IMR-90 (cell line): ENCODE results near the gene KRCC1. TPM values are rescaled to one million over a fixed set of nuclear protein-coding genes. Genes with fewer than 3 reads are reported as not detected.

Experiments used
- ATAC-seq: fragments of 200-7000 bp; cut with Tn5 transposase; 2 replicates; pipeline ENCODE4 v1.9.1; 2020; ENCODE audit warnings: low read depth, mild to moderate bottlenecking, moderate library complexity
- BruUV-seq: library from RNA; stranded (reverse); fragments of 400-500 nt; replicated peaks from 2 replicates; lab custom pipeline; 2021; lab: Mats Ljungman, UMichigan
- CTCF ChIA-PET: fragments of 300-600 bp; formaldehyde crosslinking; extraction: SDS; loops from one replicate; lab custom pipeline; 2021; ENCODE audit warnings: antibody characterized with exemption; lab: Yijun Ruan, JAX
- POLR2A ChIA-PET: fragments of 300-600 bp; sonication (Branson Sonifier 250); formaldehyde crosslinking; loops from one replicate; lab custom pipeline; 2022; ENCODE audit warnings: antibody characterized with exemption; ENCODE audit not compliant: unreplicated experiment; lab: Charles Lee
- DNase-seq: peaks from one replicate; pipeline ENCODE4 v3.0.0; 2013
- H2AFZ ChIP-seq: replicated peaks from 2 replicates; pipeline ENCODE3; 2013; ENCODE audit warnings: low read length, mild to moderate bottlenecking; ENCODE audit not compliant: poor library complexity
- H2AK5ac ChIP-seq: 2 replicates; pipeline ENCODE4 v1.6.1; 2013; ENCODE audit warnings: low read depth, low read length, inconsistent platforms
- H2AK9ac ChIP-seq: replicated peaks from 2 replicates; pipeline ENCODE3; 2013; ENCODE audit warnings: mild to moderate bottlenecking, low read depth, low read length, moderate library complexity; ENCODE audit not compliant: poor library complexity
- H2BK120ac ChIP-seq: 2 replicates; pipeline ENCODE4 v1.6.1; 2013; ENCODE audit warnings: low read depth, low read length, inconsistent platforms
- H2BK15ac ChIP-seq: 3 replicates; pipeline ENCODE4 v1.6.1; 2013; ENCODE audit warnings: low read depth, low read length, inconsistent platforms
- H2BK20ac ChIP-seq: 2 replicates; pipeline ENCODE4 v1.6.1; 2013; ENCODE audit warnings: low read depth, mild to moderate bottlenecking, inconsistent platforms, low read length, moderate library complexity
- H2BK5ac ChIP-seq: 2 replicates; pipeline ENCODE4 v1.6.1; 2013; ENCODE audit warnings: mild to moderate bottlenecking, low read depth, low read length, inconsistent platforms; ENCODE audit not compliant: poor library complexity, severe bottlenecking
- H3K14ac ChIP-seq: replicated peaks from 2 replicates; pipeline ENCODE4 v1.6.1; 2013; ENCODE audit warnings: low read depth, low read length, inconsistent platforms
- H3K18ac ChIP-seq: 2 replicates; pipeline ENCODE4 v1.6.1; 2013; ENCODE audit warnings: low read depth, low read length, control low read depth
- H3K23ac ChIP-seq: 2 replicates; pipeline ENCODE4 v1.6.1; 2013; ENCODE audit warnings: low read depth, low read length, inconsistent platforms
- H3K27ac ChIP-seq: 2 replicates; pipeline ENCODE4 v1.5.1; 2013; ENCODE audit warnings: mild to moderate bottlenecking, control low read depth, low read length; ENCODE audit not compliant: insufficient read depth
- H3K27me3 ChIP-seq: 2 replicates; pipeline ENCODE4 v1.6.1; 2013; ENCODE audit warnings: low read length; ENCODE audit not compliant: control insufficient read depth, insufficient read depth
- H3K36me3 ChIP-seq: 2 replicates; pipeline ENCODE4 v1.6.1; 2013; ENCODE audit warnings: low read length, mixed read lengths; ENCODE audit not compliant: control insufficient read depth, insufficient read depth
- H3K4ac ChIP-seq: 2 replicates; pipeline ENCODE4 v1.6.1; 2013; ENCODE audit warnings: low read depth, low read length, inconsistent platforms
- H3K4me1 ChIP-seq: 2 replicates; pipeline ENCODE4 v1.6.1; 2013; ENCODE audit warnings: low read length, mixed read lengths; ENCODE audit not compliant: control insufficient read depth, insufficient read depth
- H3K4me2 ChIP-seq: 2 replicates; pipeline ENCODE4 v1.6.1; 2013; ENCODE audit warnings: low read depth, mild to moderate bottlenecking, control low read depth, low read length, moderate library complexity
- H3K4me3 ChIP-seq: 2 replicates; pipeline ENCODE4 v1.5.1; 2013; ENCODE audit warnings: low read depth, mild to moderate bottlenecking, control low read depth, low read length, moderate library complexity; ENCODE audit not compliant: insufficient read depth
- H3K56ac ChIP-seq: 2 replicates; pipeline ENCODE4 v1.6.1; 2013; ENCODE audit warnings: low read length, inconsistent platforms; ENCODE audit not compliant: insufficient read depth; ENCODE audit errors: extremely low read depth
- H3K79me1 ChIP-seq, 2 experiments: 2 replicates each; pipeline ENCODE4 v1.6.1; 2013; ENCODE audit warnings: low read length in 2 of 2, inconsistent platforms in 1 of 2, low read depth in 1 of 2
- H3K9ac ChIP-seq: 2 replicates; pipeline ENCODE4 v1.6.1; 2013; ENCODE audit warnings: low read depth, low read length, control low read depth
- H3K9me1 ChIP-seq: 2 replicates; pipeline ENCODE4 v1.6.1; 2013; ENCODE audit warnings: low read length, inconsistent platforms; ENCODE audit not compliant: insufficient read depth
- H3K9me3 ChIP-seq: 2 replicates; pipeline ENCODE4 v1.6.1; 2013; ENCODE audit warnings: low read length; ENCODE audit not compliant: control insufficient read depth, insufficient read depth
- H4K20me1 ChIP-seq: 2 replicates; pipeline ENCODE4 v1.6.1; 2013; ENCODE audit warnings: low read length, inconsistent platforms; ENCODE audit not compliant: insufficient read depth
- H4K5ac ChIP-seq: 2 replicates; pipeline ENCODE4 v1.6.1; 2013; ENCODE audit warnings: mild to moderate bottlenecking, low read depth, low read length, control low read depth
- H4K8ac ChIP-seq, 2 experiments: 2 replicates each; pipeline ENCODE4 v1.6.1; 2013; ENCODE audit warnings: low read depth in 2 of 2, low read length in 2 of 2, control low read depth in 1 of 2, inconsistent platforms in 1 of 2
- H4K91ac ChIP-seq: 2 replicates; pipeline ENCODE4 v1.6.1; 2013; ENCODE audit warnings: low read depth, low read length, inconsistent platforms; ENCODE audit not compliant: insufficient read depth
- CEBPB ChIP-seq: IDR thresholded peaks from 2 replicates; pipeline ENCODE4 v1.6.1; 2012; ENCODE audit warnings: low read depth, low read length, improper control_type of control experiment
- CHD1 ChIP-seq: IDR thresholded peaks from 2 replicates; pipeline ENCODE4 v1.6.1; 2012; ENCODE audit warnings: low read depth, low read length, improper control_type of control experiment
- WGBS, 2 experiments: methylation state at CpG; one replicate each; pipeline versions ENCODE4 v1.1.5 to v1.1.7; 2013; ENCODE audit warnings: missing lambda C conversion rate in 2 of 2; ENCODE audit not compliant: insufficient read length in 1 of 2; ENCODE audit errors: extremely low coverage in 2 of 2; 5-methylcytosine and 5-hydroxymethylcytosine counted together
- dilution Hi-C: fragments of 300-500 bp; cut with HindIII; formaldehyde crosslinking; loops from one replicate; pipeline ENCODE4 v1.14.3; 2018; ENCODE audit warnings: low sequenced_read_pairs; ENCODE audit not compliant: unreplicated experiment
- in situ Hi-C: fragments of 300-500 bp; cut with MboI; formaldehyde crosslinking; loops from 3 replicates; pipeline ENCODE4 v1.14.3; 2019; ENCODE audit warnings: low sequenced_read_pairs, inconsistent platforms, mixed read lengths
- intact Hi-C: fragments of 100-400 bp; cut with micrococcal nuclease; formaldehyde crosslinking; loops from 2 replicates; pipeline ENCODE4 v1.10.0; 2022
- polyA plus RNA-seq, 3 experiments: library from polyadenylated mRNA; depleted of rRNA; stranded (reverse); fragments of >200 nt; gene quantifications; 2 replicates each; pipeline ENCODE4 v1.2.3, GENCODE V29; 2012; ENCODE audit warnings: low replicate concordance in 1 of 3
- total RNA-seq: library from RNA; depleted of rRNA; stranded (reverse); fragments of >200 nt; gene quantifications from 2 replicates; pipeline ENCODE4 v1.2.3, GENCODE V29; 2012

The KRCC1 gene
- total and polyA plus RNA-seq, 2 of the 4 experiments (the other 2 are of a cell fraction), result 14.3 to 16.5 TPM

- in situ Hi-C loops, result loop anchor here (25.0 kb wide), 1 partner anchor 810 kb away; no protein-coding TSS in a partner anchor
- CTCF ChIA-PET, result no interaction called here
- H3K27ac ChIP-seq, result no peak overlapping the region
Measured at GRCh38 chr2:88022669-88022921, 33.0 kb downstream of the KRCC1 start.

More at GRCh38 chr2:88022669-88022921, 33.0 kb downstream of the KRCC1 start:
- Histone ChIP-seq H3K4ac (no peak overlapping the region), H3K23ac (no peak overlapping the region), H3K27me3 (no peaks in the 10 kb centered on the region), H4K91ac (no peak overlapping the region), H2BK20ac (no peak overlapping the region), H3K14ac (no peak overlapping the region), H2AK9ac (no peak overlapping the region), H3K4me1 (no peaks in the 10 kb centered on the region), H3K56ac (no peak overlapping the region), H4K8ac (no peak overlapping the region), H3K36me3 (peaks cover 3% of the 10 kb centered on the region; the same call in 1 of the 2 replicates), H3K4me3 (no peak overlapping the region), H2BK120ac (no peak overlapping the region), H2BK15ac (no peak overlapping the region), H3K18ac (no peak overlapping the region), H3K9me1 (no peaks in the 10 kb centered on the region), H2AFZ (no peak overlapping the region), H4K20me1 (no peaks in the 10 kb centered on the region), H4K5ac (no peak overlapping the region), H2BK5ac (no peak overlapping the region), H3K4me2 (no peak overlapping the region), H3K79me1 (no peaks in the 10 kb centered on the region; a peak in 1 of 4 replicates), H3K9ac (no peak overlapping the region), H3K9me3 (no peaks in the 10 kb centered on the region), H2AK5ac (no peak overlapping the region)
- intact Hi-C loops, result no loop called here
- dilution Hi-C loops, result no loop called here
- ATAC-seq (no peak), DNase-seq (no peak)
- no CpG with 5 or more reads among the region's 5 CpGs for WGBS, 2 experiments
- BruUV-seq, result no TSS peak
- POLR2A ChIA-PET, result no interaction called here
- TF ChIP-seq CEBPB (no peak), CHD1 (no peak)
